DMS114 treated with DMSO at 0.1 percent for 48 hours (cell line): Measurements from ENCODE around the gene IFT81.
"Not testable (repeated sequence)": the region's sequence is repeated elsewhere in the genome, so short reads cannot be mapped to it uniquely, and the experiment has no call there.

Source experiments
- DNase-seq: peaks from one replicate; lab custom pipeline; 2025; ENCODE audit not compliant: unreplicated experiment; lab: John Stamatoyannopoulos, UW

The IFT81 gene

DNA sequence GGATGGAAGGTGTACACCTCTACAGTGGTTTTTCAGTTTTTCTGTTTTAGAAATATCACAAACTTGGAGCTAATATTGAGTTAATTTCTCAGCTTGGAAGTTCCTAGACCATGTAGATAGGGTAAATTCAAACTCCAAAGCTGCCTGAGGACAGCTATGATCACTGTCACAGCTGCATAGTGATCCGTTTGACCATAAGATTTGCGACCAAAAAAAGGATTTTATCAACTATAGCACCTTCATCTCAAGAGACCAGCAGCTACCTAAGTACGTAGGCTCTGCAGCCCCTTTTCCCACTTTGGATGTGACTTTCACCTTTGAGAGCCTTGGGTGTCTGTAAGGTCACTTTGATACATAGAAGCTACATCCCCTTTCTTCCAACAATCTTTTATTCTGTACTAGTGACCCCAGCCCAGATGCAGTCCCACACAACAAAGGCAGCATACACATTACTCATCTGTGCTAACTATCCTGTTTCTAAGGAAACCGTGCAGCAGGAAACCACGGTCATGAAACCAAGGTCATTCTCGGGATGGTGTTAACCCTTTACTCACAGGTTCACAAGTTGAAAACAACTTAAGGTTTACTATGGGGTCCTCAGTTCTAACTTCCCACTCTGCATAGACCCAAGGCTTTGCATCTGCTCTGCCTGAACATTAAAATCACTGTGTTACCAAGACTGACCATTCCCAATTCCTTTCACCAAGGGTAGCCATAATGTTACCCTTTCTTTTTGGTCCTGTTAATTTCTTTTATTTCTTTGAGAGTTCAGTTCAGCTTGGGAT lies 75.4 kb downstream of the IFT81 start:
- no peak for DNase-seq

GRCh38 chr12:110200124-110200417 lies 75.9 kb downstream of the IFT81 start:
- DNase-seq: no peak

DNA sequence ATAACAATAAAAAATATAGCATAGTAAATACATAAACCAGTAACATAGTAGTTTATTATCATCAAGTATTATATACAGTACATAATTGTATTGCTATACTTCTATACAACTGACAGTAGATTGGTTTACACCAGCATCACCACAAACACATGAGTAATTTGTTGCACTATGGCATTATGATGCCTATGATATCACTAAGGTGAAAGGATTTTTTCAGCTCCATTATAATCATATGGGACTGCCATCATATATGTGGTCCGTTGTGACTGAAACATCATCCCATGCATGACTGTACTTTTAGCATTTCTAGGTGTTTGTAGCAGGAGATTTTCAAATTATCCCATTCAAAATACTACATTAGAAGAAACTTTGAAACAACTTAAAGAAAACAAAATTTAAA lies 77.8 kb downstream of the IFT81 start:
- no peak for DNase-seq

GRCh38 chr12:110203546-110203945 lies 79.4 kb downstream of the IFT81 start:
- no peak for DNase-seq

- DNase-seq: no peak
Measured at GRCh38 chr12:110205931-110206330, 81.8 kb downstream of the IFT81 start.

- not testable (repeated sequence) for DNase-seq
Measured at GRCh38 chr12:110211639-110212536, 87.7 kb downstream of the IFT81 start.

GRCh38 chr12:110217996-110218674 lies 94.0 kb downstream of the IFT81 start:
- DNase-seq: no peak

GRCh38 chr12:110222027-110222426 lies 97.9 kb downstream of the IFT81 start:
- DNase-seq: no peak

- DNase-seq: no peak
Measured at GRCh38 chr12:110222433-110222832, 98.3 kb downstream of the IFT81 start.

- no peak for DNase-seq
Measured at GRCh38 chr12:110223777-110224378, 99.7 kb downstream of the IFT81 start.

- peak; percentile 48 for DNase-seq
Measured at GRCh38 chr12:110224379-110225304, 100.5 kb downstream of the IFT81 start.

GRCh38 chr12:110227138-110227537 lies 103.0 kb downstream of the IFT81 start:
- DNase-seq: no peak

- DNase-seq: not testable (repeated sequence)
Measured at GRCh38 chr12:110228348-110228747, 104.2 kb downstream of the IFT81 start.

- no peak for DNase-seq
Measured at GRCh38 chr12:110228756-110229155, 104.6 kb downstream of the IFT81 start.

DNA sequence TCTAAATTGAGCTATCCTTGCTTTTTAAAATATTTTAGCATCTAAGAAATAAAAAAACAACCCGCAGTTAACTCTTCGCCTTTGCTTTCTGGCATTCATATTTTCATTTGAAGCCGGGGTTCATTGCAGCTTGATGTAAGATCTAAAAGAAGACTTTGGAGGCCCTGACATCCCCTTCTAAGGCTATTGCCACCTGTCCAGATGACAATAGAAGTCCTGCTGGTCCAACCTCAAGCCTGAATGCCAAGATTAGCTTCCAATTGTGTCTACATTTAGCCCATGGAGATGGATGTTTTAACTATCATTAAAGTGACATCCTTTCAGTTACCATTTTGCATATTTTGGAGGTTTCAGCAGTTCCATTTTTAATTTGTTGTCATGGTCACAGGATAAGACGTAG lies 105.3 kb downstream of the IFT81 start:
- no peak for DNase-seq

- DNase-seq: no peak
Measured at GRCh38 chr12:110230655-110231054, 106.5 kb downstream of the IFT81 start.

- no peak for DNase-seq
Measured at GRCh38 chr12:110233212-110233903, 109.2 kb downstream of the IFT81 start.

DNA sequence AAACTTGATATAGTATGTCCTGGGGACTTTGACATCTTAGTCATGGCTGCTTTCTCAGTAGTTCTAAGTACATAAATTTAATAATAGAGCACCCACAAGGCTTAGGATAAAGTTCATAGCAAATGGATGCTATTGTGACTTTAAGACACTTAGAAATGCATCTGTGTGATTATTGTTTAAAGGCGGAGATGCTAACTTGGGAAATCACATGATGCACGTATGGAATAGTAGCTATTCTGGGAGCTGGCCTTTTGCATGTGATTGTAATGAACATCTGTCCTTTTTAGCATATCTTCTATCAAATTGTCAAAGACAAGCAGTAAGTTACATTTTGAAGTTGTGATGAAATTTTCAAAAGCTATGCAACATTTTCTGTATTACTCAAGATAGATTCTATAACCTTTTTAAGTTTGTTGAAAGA lies 110.2 kb downstream of the IFT81 start:
- DNase-seq: no peak

- no peak for DNase-seq
Measured at GRCh38 chr12:110234755-110235154, 110.6 kb downstream of the IFT81 start.

DNA sequence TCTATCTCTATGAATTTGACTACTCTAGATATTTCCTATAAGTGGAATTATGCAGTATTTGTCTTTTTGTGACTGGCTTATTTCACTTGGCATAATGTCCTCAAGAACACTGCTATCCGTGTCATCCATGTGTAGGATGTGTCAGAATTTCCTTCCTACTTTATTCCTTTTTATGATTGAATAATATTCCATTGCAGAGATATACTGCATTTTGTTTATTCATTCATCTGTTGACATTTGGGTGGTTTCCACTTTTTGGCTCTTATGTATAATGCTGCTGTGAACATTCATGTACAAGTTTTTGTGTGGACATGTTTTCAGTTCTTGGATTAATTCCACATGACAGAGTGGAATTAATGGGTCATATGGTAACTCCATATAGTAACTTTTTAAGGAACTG lies 111.2 kb downstream of the IFT81 start:
- DNase-seq: no peak
